Cardiac muscle cell (in vitro differentiated cells and primary cell): ENCODE data around the gene TRPC4AP. TPM values are rescaled to one million over a fixed set of nuclear protein-coding genes. Genes with fewer than 3 reads are reported as not detected.
A peak's percentile ranks its signal among the peaks of the same experiment; 100 is the strongest.

Experiments used
- DNase-seq, 2 donors: peaks; one replicate each; pipeline versions ENCODE4 v3.0.0 to v3.0.0-alpha.2; 2010 to 2017; ENCODE audit warnings: low read depth in 1 of 2, low spot score in 1 of 2
- H3K27ac ChIP-seq: fragments of 200-600 bp; sonication (generic); 2 replicates; pipeline ENCODE4 v1.5.1; 2016
- H3K27me3 ChIP-seq: fragments of 200-600 bp; sonication (generic); 2 replicates; pipeline ENCODE4 v1.6.0; 2016; ENCODE audit warnings: control low read depth
- H3K36me3 ChIP-seq: fragments of 200-600 bp; sonication (generic); 2 replicates; pipeline ENCODE4 v1.5.1; 2016; ENCODE audit warnings: control low read depth
- H3K4me1 ChIP-seq: fragments of 200-600 bp; sonication (generic); 2 replicates; pipeline ENCODE4 v1.8.1; 2017; ENCODE audit warnings: low read depth, mild to moderate bottlenecking, mixed run types
- H3K4me3 ChIP-seq: fragments of 200-600 bp; sonication (generic); 2 replicates; pipeline ENCODE4 v1.5.1; 2016; ENCODE audit warnings: mild to moderate bottlenecking
- H3K9me3 ChIP-seq: fragments of 200-600 bp; sonication (generic); 2 replicates; pipeline ENCODE4 v1.5.1; 2017; ENCODE audit warnings: low read depth, mild to moderate bottlenecking, control low read depth
- CTCF ChIP-seq: IDR thresholded peaks from 2 replicates; pipeline ENCODE4 v1.5.1; 2012; ENCODE audit warnings: low read depth, mild to moderate bottlenecking, low read length
- polyA plus RNA-seq: library from polyadenylated mRNA; unstranded; fragments of >200 nt; fragmentation: Nextera tagmentation; extraction: Ambion mirVana; gene quantifications from 2 replicates; pipeline ENCODE4 v1.2.1, GENCODE V29; 2016
- total RNA-seq: library from RNA; depleted of rRNA; stranded (reverse); fragments of >200 nt; gene quantifications from 2 replicates; pipeline ENCODE4 v1.2.3, GENCODE V29; 2016

The TRPC4AP gene
- total and polyA plus RNA-seq, 2 experiments from 2014 or later = 120 to 123 TPM

DNA sequence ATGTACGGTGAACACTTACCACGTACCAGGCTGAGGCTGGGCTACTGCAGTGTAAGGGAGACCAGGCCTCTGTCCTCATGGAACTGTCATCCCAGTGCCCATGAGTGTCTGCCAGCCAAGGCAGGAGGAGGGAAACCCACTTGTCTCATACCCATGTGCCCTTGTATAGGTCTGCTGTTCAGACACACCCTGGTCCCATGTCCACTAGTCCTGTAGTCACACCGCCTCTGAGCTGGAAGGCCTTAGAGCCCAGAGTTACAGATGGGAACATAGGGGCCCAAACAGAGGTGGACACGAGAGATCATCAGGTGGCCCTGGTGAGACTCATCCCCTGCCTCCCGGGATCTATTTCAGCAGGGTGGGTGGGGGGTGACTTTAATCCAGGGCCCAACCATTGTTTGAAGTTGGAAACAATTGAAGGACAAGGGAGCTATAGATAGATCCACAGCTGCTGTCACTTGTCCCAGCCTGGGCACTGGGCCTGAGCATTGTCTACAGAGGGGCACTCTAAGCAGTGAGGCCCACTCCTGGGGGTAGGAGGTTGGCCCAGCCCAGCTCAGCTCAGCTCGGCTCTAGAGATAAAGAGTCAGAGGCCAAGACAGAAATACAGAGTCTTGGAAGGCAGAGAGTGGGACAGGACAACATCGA lies 122.3 kb downstream of the TRPC4AP start:
- no peak for DNase-seq
- H3K9me3 ChIP-seq = no peaks in the 10 kb centered on the region
- peak overlapping the region; percentile 95 for H3K27ac ChIP-seq
- no peaks in the 10 kb centered on the region for H3K36me3 ChIP-seq
- no peak for TF ChIP-seq CTCF
- no peak overlapping the region for H3K4me3 ChIP-seq
- no peaks in the 10 kb centered on the region for H3K27me3 ChIP-seq
- H3K4me1 ChIP-seq = peaks cover 73% of the 10 kb centered on the region

DNA sequence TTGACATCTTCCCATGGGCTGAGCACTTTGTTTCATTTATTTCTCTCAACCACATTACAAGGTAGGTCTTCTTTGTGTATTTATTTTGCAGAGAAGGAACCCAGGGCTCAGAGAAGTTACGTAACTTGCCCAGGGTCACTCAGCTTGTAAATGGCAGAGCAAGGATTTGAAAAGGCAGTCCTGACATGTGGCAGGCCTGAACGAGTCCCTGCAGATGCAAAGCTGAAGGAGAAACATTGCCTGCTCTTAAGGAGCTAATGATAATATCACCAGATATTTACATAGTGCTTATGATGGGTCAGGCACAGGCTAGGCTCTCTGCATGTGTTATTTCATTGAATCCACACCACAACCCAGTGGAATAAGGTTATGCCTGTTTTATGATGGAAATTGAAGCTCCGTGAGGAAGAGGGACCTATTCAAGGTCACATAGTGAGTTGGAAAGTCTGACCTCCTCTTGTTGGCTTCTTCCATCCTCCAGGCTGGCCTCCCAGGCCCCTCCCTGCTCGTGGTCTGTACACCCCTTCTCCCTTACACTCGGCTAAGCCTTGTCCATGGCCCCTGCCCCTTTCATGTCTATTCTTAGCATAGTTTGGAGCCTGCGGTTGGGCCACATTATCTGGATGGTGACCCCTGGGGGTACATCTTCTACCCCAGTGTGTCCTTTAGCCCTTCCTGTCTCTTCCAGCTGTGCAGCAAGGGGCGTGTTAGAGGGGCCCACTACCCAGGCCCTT lies 124.4 kb downstream of the TRPC4AP start:
- Histone ChIP-seq H3K36me3 (no peaks in the 10 kb centered on the region), H3K9me3 (no peaks in the 10 kb centered on the region), H3K4me1 (peaks cover 71% of the 10 kb centered on the region), H3K27me3 (no peaks in the 10 kb centered on the region), H3K27ac (peak overlapping the region; percentile 95), H3K4me3 (no peak overlapping the region)
- peak in 1 of 2 donors; percentile 51 for DNase-seq
- no peak for TF ChIP-seq CTCF

GRCh38 chr20:34967421-34967820 lies 125.2 kb downstream of the TRPC4AP start:
- no peak for TF ChIP-seq CTCF
- no peaks in the 10 kb centered on the region for H3K9me3 ChIP-seq
- DNase-seq = no peak
- no peaks in the 10 kb centered on the region for H3K36me3 ChIP-seq
- no peaks in the 10 kb centered on the region for H3K27me3 ChIP-seq
- H3K4me3 ChIP-seq = no peak overlapping the region
- H3K27ac ChIP-seq = peak overlapping the region; percentile 95
- H3K4me1 ChIP-seq = peaks cover 64% of the 10 kb centered on the region

- no peak overlapping the region for H3K27ac ChIP-seq
- H3K27me3 ChIP-seq = no peaks in the 10 kb centered on the region
- H3K36me3 ChIP-seq = no peaks in the 10 kb centered on the region
- H3K9me3 ChIP-seq = no peaks in the 10 kb centered on the region
- peaks cover 42% of the 10 kb centered on the region for H3K4me1 ChIP-seq
- no peak for DNase-seq
- no peak overlapping the region for H3K4me3 ChIP-seq
- TF ChIP-seq CTCF = no peak
Measured at GRCh38 chr20:34965051-34965450, 127.6 kb downstream of the TRPC4AP start.

DNA sequence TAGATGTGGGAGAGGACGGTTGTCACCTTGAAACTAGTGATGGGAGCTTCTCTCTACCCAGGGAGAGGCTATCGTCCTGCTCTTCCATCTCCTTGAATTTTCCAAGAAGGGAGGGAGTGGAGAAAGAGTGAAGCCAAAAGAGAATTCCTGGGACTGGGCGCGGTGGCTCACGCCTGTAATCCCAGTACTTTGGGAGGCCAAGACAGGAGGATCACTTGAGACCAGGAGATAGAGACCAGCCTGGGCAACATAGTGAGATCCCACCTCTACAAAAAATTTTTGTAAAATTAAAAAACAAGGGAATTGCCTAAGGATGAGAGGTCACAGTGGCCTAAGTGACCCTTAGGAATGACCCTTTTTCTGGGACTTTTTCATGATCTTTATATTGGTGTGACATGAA lies 128.1 kb downstream of the TRPC4AP start:
- Histone ChIP-seq H3K27me3 (no peaks in the 10 kb centered on the region), H3K27ac (no peak overlapping the region), H3K9me3 (no peaks in the 10 kb centered on the region), H3K4me1 (peaks cover 37% of the 10 kb centered on the region), H3K4me3 (no peak overlapping the region), H3K36me3 (no peaks in the 10 kb centered on the region)
- TF ChIP-seq CTCF = no peak
- no peak for DNase-seq
